Dermis microvascular lymphatic vessel endothelial cell (primary cell): ENCODE results near the gene APBA2. TPM values are rescaled to one million over a fixed set of nuclear protein-coding genes. Genes with fewer than 3 reads are reported as not detected.
"Not testable (repeated sequence)": the region's sequence is repeated elsewhere in the genome, so short reads cannot be mapped to it uniquely, and the experiment has no call there.

Experiments
- DNase-seq, 2 donors: peaks; one replicate each; pipeline versions ENCODE4 v3.0.0 to v3.0.0-alpha.2; 2010; ENCODE audit warnings: low read depth in 2 of 2
- total RNA-seq: library from RNA; depleted of rRNA; stranded (reverse); fragments of >200 nt; gene quantifications from 2 replicates; pipeline ENCODE4 v1.2.1, GENCODE V29; 2014

APBA2 gene
- 22.7 and 44.4 TPM in 2 replicates for total RNA-seq

GRCh38 chr15:28885630-28886430 is at the start of gene APBA2:
Gene APBA2 (plus strand): TSS chr15:28885974. CDS start chr15:29053885, 167,911 bp downstream.
- peak in 1 of 2 donors; percentile 32 for DNase-seq

GRCh38 chr15:28840285-28840684 is 45.5 kb upstream of the APBA2 start:
- DNase-seq = not testable (repeated sequence)

- not testable (repeated sequence) for DNase-seq
Observed at GRCh38 chr15:28842210-28842609, 43.6 kb upstream of the APBA2 start.

- DNase-seq = not testable (repeated sequence)
Observed at GRCh38 chr15:28843520-28843919, 42.3 kb upstream of the APBA2 start.

GRCh38 chr15:28844147-28844546 is 41.6 kb upstream of the APBA2 start:
- DNase-seq = not testable (repeated sequence)

- DNase-seq = not testable (repeated sequence)
Observed at GRCh38 chr15:28847247-28847646, 38.5 kb upstream of the APBA2 start.

- DNase-seq = not testable (repeated sequence)
Observed at GRCh38 chr15:28847959-28848358, 37.8 kb upstream of the APBA2 start.

- DNase-seq = not testable (repeated sequence)
Observed at GRCh38 chr15:28848521-28848920, 37.3 kb upstream of the APBA2 start, which contains the start of gene GOLGA6L7. Gene GOLGA6L7 (minus strand): TSS chr15:28848644. CDS start chr15:28848549, 95 bp downstream.

GRCh38 chr15:28849271-28849670 is 36.5 kb upstream of the APBA2 start:
- DNase-seq = not testable (repeated sequence)

GRCh38 chr15:28849766-28850165 is 36.0 kb upstream of the APBA2 start:
- DNase-seq = not testable (repeated sequence)

GRCh38 chr15:28853654-28854053 is 32.1 kb upstream of the APBA2 start:
- DNase-seq = not testable (repeated sequence)

- not testable (repeated sequence) for DNase-seq
Observed at GRCh38 chr15:28854578-28854977, 31.2 kb upstream of the APBA2 start.

GRCh38 chr15:28861031-28861534 is 24.7 kb upstream of the APBA2 start:
- no peak for DNase-seq

GRCh38 chr15:28861589-28862293 is 24.0 kb upstream of the APBA2 start:
- DNase-seq = not testable (repeated sequence)

- no peak for DNase-seq
Observed at GRCh38 chr15:28868744-28869345, 16.9 kb upstream of the APBA2 start.

GRCh38 chr15:28871168-28871567 is 14.6 kb upstream of the APBA2 start:
- no peak for DNase-seq

- DNase-seq = no peak
Observed at GRCh38 chr15:28873006-28873405, 12.8 kb upstream of the APBA2 start.

GRCh38 chr15:28873585-28874190 is 12.1 kb upstream of the APBA2 start:
- DNase-seq = no peak

GRCh38 chr15:28875461-28876000 is 10.2 kb upstream of the APBA2 start:
- no peak for DNase-seq

GRCh38 chr15:28876131-28876844 is 9.5 kb upstream of the APBA2 start:
- no peak for DNase-seq

GRCh38 chr15:28876845-28877185 is 9.0 kb upstream of the APBA2 start:
- no peak for DNase-seq
